Measurements from ENCODE around the gene UBL5. TPM values are rescaled to one million over a fixed set of nuclear protein-coding genes. Genes with fewer than 3 reads are reported as not detected.
"Not testable (repeated sequence)": the region's sequence is repeated elsewhere in the genome, so short reads cannot be mapped to it uniquely, and the experiment has no call there.

Gene UBL5
- total and polyA plus RNA-seq, 7 experiments from 2014 or later = 182 to 717 (median 199) TPM

- DNase-seq (peak; percentile 99 to 100 (median 100)), ATAC-seq (peak; percentile 93)
- H3K4me1 ChIP-seq (ENCODE audit: control insufficient read depth in 2 of 2, insufficient read depth in 2 of 2, low read length in 2 of 2) = peaks cover 9 to 14% of the 10 kb centered on the region in 2 donors
- H3K27ac ChIP-seq (ENCODE audit: low read depth, low read length) = peak within 1 kb of the TSS; percentile 99
- Mint-ChIP-seq H3K4me3 (peak within 1 kb of the TSS; percentile 81 to 96 (median 90)), H3K36me3 (peaks cover 10 to 29% (median 21%) of the 10 kb centered on the region in 5 donors), H3K9me3 (peaks cover 0 to 15% (median 1%) of the 10 kb centered on the region in 11 donors), H3K4me1 (peaks cover 19 to 43% (median 30%) of the 10 kb centered on the region in 7 donors), H3K27ac (peak within 1 kb of the TSS; percentile 78 to 97 (median 90)), H3K27me3 (no peaks in the 10 kb centered on the region)
- ChIA-PET CTCF (interaction anchor here (0.7 to 1.1 kb wide), 2 partner anchors 9 to 615 kb away, joined by 3 to 4 read pairs; no protein-coding TSS in a partner anchor), POLR2A (interaction anchor here (0.7 to 2.5 kb wide), 9 partner anchors 8 to 492 kb away, joined by 3 to 19 read pairs (median 3); partner anchors contain the start of genes UBL5 and ZNF846)
- intact Hi-C loops (cut with micrococcal nuclease) = loop anchor here (1.0 to 10.0 kb wide), 25 partner anchors 8 to 1897 kb away; partner anchors contain the start of genes CARM1 (in 2 of the 2), MBD3L1 (in 2 of the 2), PIN1 (in 2 of the 2) and UBL5 (in 2 of the 2)
- H3K9me3 ChIP-seq (ENCODE audit: control insufficient read depth in 2 of 3, low read length in 3 of 3) = no peaks in the 10 kb centered on the region
- no peaks in the 10 kb centered on the region for H3K27me3 ChIP-seq (ENCODE audit: control insufficient read depth in 2 of 2, insufficient read depth in 2 of 2, low read length in 2 of 2)
- peak within 1 kb of the TSS; percentile 100 for H3K4me3 ChIP-seq (ENCODE audit: low read length)
- peaks cover 0 to 12% (median 0%) of the 10 kb centered on the region in 3 experiments for H3K36me3 ChIP-seq (ENCODE audit: control insufficient read depth in 2 of 3, insufficient read depth in 3 of 3, low read length in 3 of 3)
These were observed 8.8 kb upstream of the UBL5 start, which contains the start of gene FBXL12 for GRCh38 chr19:9818734-9819595. Gene FBXL12, minus strand, starts transcription at chr19:9819079. Its CDS starts 266 bp downstream, at chr19:9818813.

- intact Hi-C loops (cut with micrococcal nuclease) = loop anchor here (1.0 to 10.0 kb wide), 25 partner anchors 8 to 1897 kb away; partner anchors contain the start of genes CARM1 (in 2 of the 2), MBD3L1 (in 2 of the 2), PIN1 (in 2 of the 2) and UBL5 (in 2 of the 2)
- H3K4me1 ChIP-seq (ENCODE audit: control insufficient read depth in 2 of 2, insufficient read depth in 2 of 2, low read length in 2 of 2) = peaks cover 9 to 14% of the 10 kb centered on the region in 2 donors
- Mint-ChIP-seq H3K4me3 (peak overlapping the region; percentile 81 to 96 (median 90)), H3K27ac (peak overlapping the region; percentile 78 to 97 (median 90)), H3K4me1 (peaks cover 18 to 41% (median 30%) of the 10 kb centered on the region in 7 donors), H3K27me3 (no peaks in the 10 kb centered on the region), H3K9me3 (peaks cover 0 to 14% (median 1%) of the 10 kb centered on the region in 11 donors), H3K36me3 (peaks cover 9 to 26% (median 19%) of the 10 kb centered on the region in 5 donors)
- ChIA-PET POLR2A (interaction anchor here (1.3 to 2.5 kb wide), 3 partner anchors 9 to 51 kb away, joined by 4 to 19 read pairs (median 5); partner anchors contain the start of genes UBL5 and ZNF846), CTCF (interaction anchor here (0.7 kb wide), 1 partner anchor 615 kb away, joined by 3 read pairs; no protein-coding TSS in a partner anchor)
- DNase-seq (no peak), ATAC-seq (no peak)
- no peaks in the 10 kb centered on the region for H3K9me3 ChIP-seq (ENCODE audit: control insufficient read depth in 2 of 3, low read length in 3 of 3)
- H3K36me3 ChIP-seq (ENCODE audit: control insufficient read depth in 2 of 3, insufficient read depth in 3 of 3, low read length in 3 of 3) = peaks cover 0 to 12% (median 0%) of the 10 kb centered on the region in 3 experiments
- H3K4me3 ChIP-seq (ENCODE audit: low read length) = peak overlapping the region; percentile 36
- peak overlapping the region; percentile 77 for H3K27ac ChIP-seq (ENCODE audit: low read depth, low read length)
- no peaks in the 10 kb centered on the region for H3K27me3 ChIP-seq (ENCODE audit: control insufficient read depth in 2 of 2, insufficient read depth in 2 of 2, low read length in 2 of 2)
These were observed 8.2 kb upstream of the UBL5 start for GRCh38 chr19:9819596-9819909.

- H3K9me3 Mint-ChIP-seq = peaks cover 0 to 11% (median 1%) of the 10 kb centered on the region in 11 donors
- H3K27me3 Mint-ChIP-seq; H3K27me3 ChIP-seq (ENCODE audit: control insufficient read depth in 2 of 2, insufficient read depth in 2 of 2, low read length in 2 of 2); ATAC-seq; CTCF ChIA-PET; POLR2A ChIA-PET; H3K4me3 ChIP-seq (ENCODE audit: low read length); DNase-seq; intact Hi-C loops (cut with micrococcal nuclease); H3K9me3 ChIP-seq (ENCODE audit: control insufficient read depth in 2 of 3, low read length in 3 of 3): not testable (repeated sequence)
- H3K27ac ChIP-seq (ENCODE audit: low read depth, low read length) = peak overlapping the region; percentile 77
- H3K4me1 Mint-ChIP-seq = peaks cover 18 to 36% (median 30%) of the 10 kb centered on the region in 7 donors
- H3K36me3 Mint-ChIP-seq = peaks cover 9 to 21% (median 15%) of the 10 kb centered on the region in 5 donors
- peak overlapping the region in 7 of 9 donors; percentile 81 to 97 (median 92) for H3K27ac Mint-ChIP-seq
- H3K4me3 Mint-ChIP-seq = peak overlapping the region in 9 of 10 donors; percentile 81 to 96 (median 90)
- H3K4me1 ChIP-seq (ENCODE audit: control insufficient read depth in 2 of 2, insufficient read depth in 2 of 2, low read length in 2 of 2) = peaks cover 9 to 14% of the 10 kb centered on the region in 2 donors
- H3K36me3 ChIP-seq (ENCODE audit: control insufficient read depth in 2 of 3, insufficient read depth in 3 of 3, low read length in 3 of 3) = peaks cover 0 to 12% (median 0%) of the 10 kb centered on the region in 3 experiments
These were observed 7.7 kb upstream of the UBL5 start for GRCh38 chr19:9820034-9820433.

- H3K36me3 Mint-ChIP-seq = peaks cover 0 to 15% (median 4%) of the 10 kb centered on the region in 5 donors
- Histone ChIP-seq H3K9me3 (ENCODE audit: control insufficient read depth in 2 of 3, low read length in 3 of 3) (no peaks in the 10 kb centered on the region), H3K27me3 (ENCODE audit: control insufficient read depth in 2 of 2, insufficient read depth in 2 of 2, low read length in 2 of 2) (no peaks in the 10 kb centered on the region), H3K4me3 (ENCODE audit: low read length) (no peak overlapping the region), H3K27ac (ENCODE audit: low read depth, low read length) (no peak overlapping the region), H3K4me1 (ENCODE audit: control insufficient read depth in 2 of 2, insufficient read depth in 2 of 2, low read length in 2 of 2) (peaks cover 12 to 20% of the 10 kb centered on the region in 2 donors), H3K36me3 (ENCODE audit: control insufficient read depth in 2 of 3, insufficient read depth in 3 of 3, low read length in 3 of 3) (peaks cover 0 to 6% (median 0%) of the 10 kb centered on the region in 3 experiments)
- ChIA-PET CTCF (no interaction called here), POLR2A (interaction anchor here (0.6 kb wide), 1 partner anchor 16 kb away, joined by 3 read pairs; no protein-coding TSS in a partner anchor)
- peak overlapping the region in 1 of 9 donors; percentile 27 for H3K27ac Mint-ChIP-seq
- H3K9me3 Mint-ChIP-seq = peaks cover 0 to 1% (median 0%) of the 10 kb centered on the region in 11 donors
- ATAC-seq = no peak
- H3K27me3 Mint-ChIP-seq = no peaks in the 10 kb centered on the region
- DNase-seq = no peak
- H3K4me3 Mint-ChIP-seq = peak overlapping the region in 1 of 10 donors; percentile 21
- H3K4me1 Mint-ChIP-seq = peaks cover 15 to 45% (median 31%) of the 10 kb centered on the region in 7 donors
- intact Hi-C loops (cut with micrococcal nuclease) = loop anchor here in 1 of 2 donors (2.0 kb wide), 1 partner anchor 427 kb away; no protein-coding TSS in a partner anchor
These were observed 3.9 kb upstream of the UBL5 start for GRCh38 chr19:9823816-9824215.

- Mint-ChIP-seq H3K27ac (peak overlapping the region; percentile 73 to 99 (median 96)), H3K36me3 (peaks cover 0 to 14% (median 4%) of the 10 kb centered on the region in 5 donors), H3K4me3 (peak overlapping the region; percentile 90 to 100 (median 99)), H3K27me3 (no peaks in the 10 kb centered on the region), H3K4me1 (peaks cover 15 to 43% (median 27%) of the 10 kb centered on the region in 7 donors), H3K9me3 (peaks cover 0 to 1% (median 0%) of the 10 kb centered on the region in 11 donors)
- Histone ChIP-seq H3K27me3 (ENCODE audit: control insufficient read depth in 2 of 2, insufficient read depth in 2 of 2, low read length in 2 of 2) (no peaks in the 10 kb centered on the region), H3K36me3 (ENCODE audit: control insufficient read depth in 2 of 3, insufficient read depth in 3 of 3, low read length in 3 of 3) (peaks cover 0 to 19% (median 0%) of the 10 kb centered on the region in 3 experiments), H3K4me1 (ENCODE audit: control insufficient read depth in 2 of 2, insufficient read depth in 2 of 2, low read length in 2 of 2) (peaks cover 14 to 16% of the 10 kb centered on the region in 2 donors), H3K4me3 (ENCODE audit: low read length) (peak overlapping the region; percentile 97), H3K27ac (ENCODE audit: low read depth, low read length) (peak overlapping the region; percentile 87), H3K9me3 (ENCODE audit: control insufficient read depth in 2 of 3, low read length in 3 of 3) (no peaks in the 10 kb centered on the region)
- ChIA-PET POLR2A (interaction anchor here (1.0 to 1.2 kb wide), 2 partner anchors 9 to 10 kb away, joined by 4 to 5 read pairs; partner anchors contain the start of gene FBXL12), CTCF (interaction anchor here (2.1 kb wide), 1 partner anchor 203 kb away, joined by 8 read pairs; no protein-coding TSS in a partner anchor)
- DNase-seq (no peak), ATAC-seq (no peak)
- intact Hi-C loops (cut with micrococcal nuclease) = no loop called here
These were observed 889 bp downstream of the UBL5 start for GRCh38 chr19:9828551-9829063.

All from naive thymus-derived CD4-positive, alpha-beta T cell (primary cell).